Activated CD8-positive, alpha-beta memory T cell treated with anti-CD3 and anti-CD28 coated beads for 36 hours (primary cell): Measurements from ENCODE around the gene MAGEE1. TPM values are rescaled to one million over a fixed set of nuclear protein-coding genes. Genes with fewer than 3 reads are reported as not detected.

Experiments used
- CTCF ChIA-PET: fragments of 350-600 bp; sonication (Branson Sonifier 250); formaldehyde crosslinking; loops from one replicate; lab custom pipeline; 2021; ENCODE audit warnings: antibody characterized with exemption; lab: Charles Lee
- POLR2A ChIA-PET: fragments of 350-600 bp; sonication (Branson Sonifier 250); formaldehyde crosslinking; loops from one replicate; lab custom pipeline; 2021; ENCODE audit warnings: antibody characterized with exemption; lab: Charles Lee
- total RNA-seq, 2 experiments: library from RNA; stranded (reverse); gene quantifications; one replicate each; pipeline ENCODE4 v1.2.3, GENCODE V29; 2021

Gene MAGEE1, protein sequence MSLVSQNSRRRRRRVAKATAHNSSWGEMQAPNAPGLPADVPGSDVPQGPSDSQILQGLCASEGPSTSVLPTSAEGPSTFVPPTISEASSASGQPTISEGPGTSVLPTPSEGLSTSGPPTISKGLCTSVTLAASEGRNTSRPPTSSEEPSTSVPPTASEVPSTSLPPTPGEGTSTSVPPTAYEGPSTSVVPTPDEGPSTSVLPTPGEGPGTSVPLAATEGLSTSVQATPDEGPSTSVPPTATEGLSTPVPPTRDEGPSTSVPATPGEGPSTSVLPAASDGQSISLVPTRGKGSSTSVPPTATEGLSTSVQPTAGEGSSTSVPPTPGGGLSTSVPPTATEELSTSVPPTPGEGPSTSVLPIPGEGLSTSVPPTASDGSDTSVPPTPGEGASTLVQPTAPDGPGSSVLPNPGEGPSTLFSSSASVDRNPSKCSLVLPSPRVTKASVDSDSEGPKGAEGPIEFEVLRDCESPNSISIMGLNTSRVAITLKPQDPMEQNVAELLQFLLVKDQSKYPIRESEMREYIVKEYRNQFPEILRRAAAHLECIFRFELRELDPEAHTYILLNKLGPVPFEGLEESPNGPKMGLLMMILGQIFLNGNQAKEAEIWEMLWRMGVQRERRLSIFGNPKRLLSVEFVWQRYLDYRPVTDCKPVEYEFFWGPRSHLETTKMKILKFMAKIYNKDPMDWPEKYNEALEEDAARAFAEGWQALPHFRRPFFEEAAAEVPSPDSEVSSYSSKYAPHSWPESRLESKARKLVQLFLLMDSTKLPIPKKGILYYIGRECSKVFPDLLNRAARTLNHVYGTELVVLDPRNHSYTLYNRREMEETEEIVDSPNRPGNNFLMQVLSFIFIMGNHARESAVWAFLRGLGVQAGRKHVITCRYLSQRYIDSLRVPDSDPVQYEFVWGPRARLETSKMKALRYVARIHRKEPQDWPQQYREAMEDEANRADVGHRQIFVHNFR
- 1 to 10 TPM; 3.9 TPM for total RNA-seq

DNA sequence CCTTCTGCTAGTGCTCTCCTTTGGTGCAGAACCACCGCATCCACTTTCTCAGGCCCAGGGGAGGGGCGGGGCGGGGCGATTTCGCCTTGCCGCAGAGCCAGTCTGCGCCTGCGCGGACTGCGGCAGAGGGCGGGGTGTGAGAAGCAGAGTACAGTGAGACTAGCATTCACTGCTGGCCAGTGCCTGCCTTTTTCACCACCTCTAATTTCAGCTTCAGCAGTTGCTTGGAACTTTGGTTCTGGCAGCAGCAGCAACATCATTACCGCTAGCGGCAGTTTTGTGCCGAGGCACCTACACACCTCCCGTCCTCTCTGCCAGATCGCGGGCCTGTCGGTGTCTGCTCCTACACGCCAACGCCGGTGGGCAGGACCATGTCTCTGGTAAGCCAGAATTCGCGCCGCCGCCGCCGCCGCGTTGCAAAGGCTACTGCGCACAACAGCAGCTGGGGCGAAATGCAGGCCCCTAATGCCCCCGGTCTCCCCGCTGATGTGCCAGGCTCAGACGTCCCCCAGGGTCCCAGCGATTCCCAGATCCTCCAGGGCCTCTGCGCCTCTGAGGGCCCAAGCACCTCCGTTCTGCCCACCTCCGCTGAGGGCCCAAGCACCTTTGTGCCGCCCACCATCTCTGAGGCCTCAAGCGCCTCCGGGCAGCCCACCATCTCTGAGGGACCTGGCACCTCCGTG lies at the start of gene MAGEE1:
Gene MAGEE1, plus strand, starts transcription at position 151 of the 683 bp plus-strand sequence. Its CDS starts 221 bp downstream, at position 372.
- ChIA-PET POLR2A (interaction anchor here (0.8 kb wide), 1 partner anchor 20 kb away, joined by 5 read pairs; no protein-coding TSS in a partner anchor), CTCF (no interaction called here)

- CTCF ChIA-PET = no interaction called here
- POLR2A ChIA-PET = no interaction called here
These were observed 28.5 kb upstream of the MAGEE1 start for GRCh38 chrX:76398970-76399369.

DNA sequence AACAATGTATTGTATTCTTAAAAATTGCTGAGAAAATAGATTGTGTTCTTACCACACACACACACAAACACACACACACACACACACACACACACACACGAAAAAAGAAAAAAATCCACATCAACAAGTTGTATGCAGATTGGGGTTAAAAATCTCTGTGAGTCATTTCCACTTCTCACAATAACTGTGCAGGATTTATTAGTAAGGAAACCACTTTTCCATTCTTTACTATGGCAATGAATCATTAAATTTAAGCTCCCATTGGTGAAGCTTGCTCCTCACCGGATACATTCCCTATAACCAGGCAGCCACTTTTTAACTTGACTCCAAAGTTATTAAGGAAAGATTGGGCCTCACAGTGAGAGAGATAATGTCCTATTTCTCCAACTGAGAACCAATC lies 19.7 kb upstream of the MAGEE1 start:
- ChIA-PET CTCF (no interaction called here), POLR2A (interaction anchor here (0.8 kb wide), 1 partner anchor 19 kb away, joined by 5 read pairs; no protein-coding TSS in a partner anchor)

GRCh38 chrX:76420237-76420636 lies 7.3 kb upstream of the MAGEE1 start:
- POLR2A ChIA-PET = no interaction called here
- CTCF ChIA-PET = no interaction called here

DNA sequence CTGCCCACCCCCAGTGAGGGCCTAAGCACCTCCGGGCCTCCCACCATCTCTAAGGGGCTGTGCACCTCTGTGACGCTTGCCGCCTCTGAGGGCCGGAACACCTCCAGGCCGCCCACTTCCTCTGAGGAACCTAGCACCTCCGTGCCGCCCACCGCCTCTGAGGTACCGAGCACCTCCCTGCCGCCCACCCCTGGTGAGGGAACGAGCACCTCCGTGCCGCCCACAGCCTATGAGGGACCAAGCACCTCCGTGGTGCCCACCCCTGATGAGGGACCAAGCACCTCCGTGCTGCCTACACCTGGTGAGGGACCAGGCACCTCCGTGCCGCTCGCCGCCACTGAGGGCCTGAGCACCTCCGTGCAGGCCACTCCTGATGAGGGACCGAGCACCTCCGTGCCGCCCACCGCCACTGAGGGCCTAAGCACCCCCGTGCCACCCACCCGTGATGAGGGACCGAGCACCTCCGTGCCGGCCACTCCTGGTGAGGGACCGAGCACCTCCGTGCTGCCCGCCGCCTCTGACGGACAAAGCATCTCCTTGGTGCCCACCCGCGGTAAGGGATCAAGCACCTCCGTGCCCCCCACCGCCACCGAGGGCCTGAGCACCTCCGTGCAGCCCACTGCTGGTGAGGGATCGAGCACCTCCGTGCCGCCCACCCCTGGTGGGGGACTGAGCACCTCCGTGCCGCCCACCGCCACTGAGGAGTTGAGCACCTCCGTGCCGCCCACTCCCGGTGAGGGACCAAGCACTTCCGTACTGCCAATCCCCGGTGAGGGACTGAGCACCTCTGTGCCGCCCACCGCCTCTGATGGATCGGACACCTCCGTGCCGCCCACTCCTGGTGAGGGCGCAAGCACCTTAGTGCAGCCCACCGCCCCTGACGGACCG lies 977 bp downstream of the MAGEE1 start:
- POLR2A ChIA-PET = no interaction called here
- CTCF ChIA-PET = no interaction called here

DNA sequence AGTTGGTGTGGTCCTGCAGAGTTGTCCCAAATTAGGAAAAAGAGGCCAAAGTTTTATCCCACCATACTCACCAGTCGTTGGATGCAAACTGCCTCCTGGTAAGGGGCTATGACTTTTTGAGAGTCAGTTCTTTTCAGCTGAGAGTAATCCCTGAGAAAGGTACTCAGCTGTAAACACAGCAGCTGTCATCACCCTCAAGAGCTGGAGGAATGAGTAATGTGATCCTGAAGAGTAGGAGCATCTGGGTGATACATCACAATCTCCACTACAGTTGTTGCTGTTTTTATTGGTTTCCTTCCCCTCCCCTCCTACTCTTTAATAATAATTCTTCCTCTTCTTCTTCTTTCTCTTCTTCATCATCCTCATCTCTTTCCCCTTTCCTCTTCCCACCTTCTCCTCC lies 5.7 kb downstream of the MAGEE1 start:
- ChIA-PET CTCF (no interaction called here), POLR2A (no interaction called here)

- CTCF ChIA-PET = no interaction called here
- POLR2A ChIA-PET = no interaction called here
These were observed 6.7 kb downstream of the MAGEE1 start for GRCh38 chrX:76434103-76434741.

DNA sequence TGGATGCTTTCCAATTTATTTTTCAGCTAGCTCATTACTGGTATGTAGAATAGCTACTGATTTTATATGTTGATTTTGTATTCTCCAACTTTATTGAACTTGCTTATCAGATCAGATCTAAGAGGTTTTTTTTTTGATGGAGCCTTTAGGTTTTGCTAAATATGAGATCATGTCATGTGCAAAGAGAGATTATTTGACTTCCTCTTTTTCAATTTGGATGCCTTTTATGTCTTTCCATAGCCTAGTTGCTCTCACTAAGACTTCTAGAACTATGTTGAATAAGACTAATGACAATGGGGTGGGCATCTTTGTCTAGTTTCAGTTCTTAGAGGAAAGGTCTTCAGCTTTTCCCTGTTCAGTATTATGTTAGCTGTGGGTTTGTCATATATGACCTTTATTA lies 11.7 kb downstream of the MAGEE1 start:
- ChIA-PET CTCF (no interaction called here), POLR2A (no interaction called here)

DNA sequence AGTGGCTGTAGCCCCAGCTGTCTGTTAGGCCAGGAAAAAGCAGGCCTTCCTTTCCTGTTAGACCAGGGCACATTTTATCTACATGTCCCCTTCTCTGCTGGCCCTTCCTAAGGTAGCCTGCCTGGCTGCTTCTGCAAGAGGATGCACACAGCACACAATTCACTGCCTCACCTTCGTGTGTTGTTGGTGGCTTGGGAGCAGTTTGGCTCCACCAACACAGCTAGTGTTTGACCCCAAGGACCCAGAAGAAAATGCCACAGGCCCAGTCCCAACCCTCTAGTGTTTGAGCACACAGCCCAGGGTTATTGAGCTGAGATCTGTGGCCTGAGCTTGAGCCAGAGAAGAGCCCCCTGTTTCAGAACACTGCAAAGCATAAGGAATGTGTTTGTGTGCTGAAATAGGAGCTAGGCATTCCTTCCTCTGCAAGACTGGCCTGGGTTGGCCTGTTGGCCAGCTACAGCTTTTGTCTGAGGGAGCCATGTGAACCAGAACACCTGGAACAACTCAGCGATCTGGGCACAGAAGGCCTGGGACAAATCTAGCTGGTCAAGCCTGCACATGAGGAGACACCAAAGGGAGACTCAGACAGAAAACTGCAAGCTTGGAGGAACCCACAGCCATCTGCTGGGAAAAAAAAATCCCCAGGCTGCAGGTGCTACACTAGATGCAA lies 26.4 kb downstream of the MAGEE1 start:
- POLR2A ChIA-PET = no interaction called here
- CTCF ChIA-PET = interaction anchor here (3.0 kb wide), 1 partner anchor 175 kb away, joined by 20 read pairs; no protein-coding TSS in a partner anchor

- CTCF ChIA-PET = interaction anchor here (3.0 kb wide), 1 partner anchor 176 kb away, joined by 20 read pairs; no protein-coding TSS in a partner anchor
- POLR2A ChIA-PET = no interaction called here
These were observed 27.0 kb downstream of the MAGEE1 start for GRCh38 chrX:76454456-76454927.

DNA sequence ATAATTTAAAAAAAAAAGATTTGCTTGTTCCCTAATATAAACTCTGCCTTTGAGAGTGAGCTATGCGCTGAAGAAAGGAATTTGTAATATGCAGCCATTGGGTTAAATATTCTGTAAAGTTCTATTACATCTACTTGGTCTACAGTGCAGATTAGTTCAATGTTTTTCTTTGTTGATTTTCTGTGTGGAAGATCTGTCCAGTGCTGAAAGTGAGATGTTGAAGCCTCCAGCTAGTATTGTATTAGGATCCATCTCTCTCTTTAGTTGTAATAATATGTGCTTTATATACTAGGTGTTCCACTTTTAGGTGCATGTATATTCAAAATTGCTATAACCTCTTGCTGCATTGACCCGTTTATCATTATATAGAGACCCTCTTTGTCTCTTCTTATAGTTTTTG lies 49.8 kb downstream of the MAGEE1 start:
- CTCF ChIA-PET = no interaction called here
- POLR2A ChIA-PET = no interaction called here
